ENCODE measurements around the gene SHE. TPM values are rescaled to one million over a fixed set of nuclear protein-coding genes. Genes with fewer than 3 reads are reported as not detected.

The SHE gene
- total RNA-seq, 1 donor: 0.09 TPM

- TF ChIP-seq, protein P1, sequence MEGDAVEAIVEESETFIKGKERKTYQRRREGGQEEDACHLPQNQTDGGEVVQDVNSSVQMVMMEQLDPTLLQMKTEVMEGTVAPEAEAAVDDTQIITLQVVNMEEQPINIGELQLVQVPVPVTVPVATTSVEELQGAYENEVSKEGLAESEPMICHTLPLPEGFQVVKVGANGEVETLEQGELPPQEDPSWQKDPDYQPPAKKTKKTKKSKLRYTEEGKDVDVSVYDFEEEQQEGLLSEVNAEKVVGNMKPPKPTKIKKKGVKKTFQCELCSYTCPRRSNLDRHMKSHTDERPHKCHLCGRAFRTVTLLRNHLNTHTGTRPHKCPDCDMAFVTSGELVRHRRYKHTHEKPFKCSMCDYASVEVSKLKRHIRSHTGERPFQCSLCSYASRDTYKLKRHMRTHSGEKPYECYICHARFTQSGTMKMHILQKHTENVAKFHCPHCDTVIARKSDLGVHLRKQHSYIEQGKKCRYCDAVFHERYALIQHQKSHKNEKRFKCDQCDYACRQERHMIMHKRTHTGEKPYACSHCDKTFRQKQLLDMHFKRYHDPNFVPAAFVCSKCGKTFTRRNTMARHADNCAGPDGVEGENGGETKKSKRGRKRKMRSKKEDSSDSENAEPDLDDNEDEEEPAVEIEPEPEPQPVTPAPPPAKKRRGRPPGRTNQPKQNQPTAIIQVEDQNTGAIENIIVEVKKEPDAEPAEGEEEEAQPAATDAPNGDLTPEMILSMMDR (IDR thresholded peaks at IDR 0.05; ENCODE audit: insufficient read depth, low read length): no peak
Observed at GRCh38 chr1:154454386-154455120, 47.7 kb downstream of the SHE start.

DNA sequence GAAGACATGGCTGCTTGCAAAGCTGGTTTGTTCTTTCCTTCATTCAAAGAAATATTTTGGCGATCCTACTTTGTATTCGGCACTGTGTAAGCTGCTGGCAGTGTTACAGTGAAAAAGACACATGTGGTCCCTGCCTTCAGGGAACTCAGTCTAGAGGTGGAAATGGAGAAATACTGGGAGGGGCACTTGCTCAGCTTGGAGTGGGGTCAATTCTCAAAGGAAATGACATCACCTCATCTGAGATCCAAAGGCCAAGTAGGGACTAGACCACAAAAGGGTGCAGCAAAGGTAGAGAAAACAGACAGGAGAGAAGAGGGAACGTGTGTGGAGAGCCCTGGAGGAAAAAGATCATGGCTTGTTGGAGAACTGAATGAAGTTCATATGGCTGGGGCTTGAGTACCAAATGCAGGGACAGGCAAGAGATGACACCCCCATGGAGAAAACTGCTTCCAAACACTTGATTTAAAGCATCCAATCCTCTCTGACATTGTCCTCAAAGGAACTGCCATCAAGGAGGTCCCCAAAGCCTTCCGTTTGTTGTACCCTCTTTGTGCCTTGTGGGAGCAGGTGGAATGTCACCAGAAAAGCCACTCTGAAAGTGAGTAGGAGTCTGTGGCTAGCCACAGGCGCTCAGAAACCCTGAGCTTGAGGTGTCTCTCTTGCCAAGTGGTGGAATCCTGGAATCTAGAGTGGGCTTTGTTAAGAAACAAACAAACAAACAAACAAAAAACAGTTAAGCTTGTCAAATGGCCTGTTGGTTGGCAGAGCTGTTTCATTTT lies 48.4 kb downstream of the SHE start:
- TF ChIP-seq, protein P1 (IDR thresholded peaks at IDR 0.05; ENCODE audit: insufficient read depth, low read length): no peak
- DNase-seq (ENCODE audit: low read depth): peak; percentile 73
- H3K4me3 ChIP-seq (ENCODE audit: low read depth, low read length): no peak overlapping the region

More at GRCh38 chr1:154454386-154455120, 47.7 kb downstream of the SHE start:
- H3K4me3 ChIP-seq (ENCODE audit: low read depth, low read length): no peak overlapping the region
- no peak for DNase-seq (ENCODE audit: low read depth)

GRCh38 chr1:154453161-154453560 lies 49.1 kb downstream of the SHE start:
- TF ChIP-seq, protein P1 (IDR thresholded peaks at IDR 0.05; ENCODE audit: insufficient read depth, low read length): no peak
- no peak for DNase-seq (ENCODE audit: low read depth)
- H3K4me3 ChIP-seq (ENCODE audit: low read depth, low read length): no peak overlapping the region

DNA sequence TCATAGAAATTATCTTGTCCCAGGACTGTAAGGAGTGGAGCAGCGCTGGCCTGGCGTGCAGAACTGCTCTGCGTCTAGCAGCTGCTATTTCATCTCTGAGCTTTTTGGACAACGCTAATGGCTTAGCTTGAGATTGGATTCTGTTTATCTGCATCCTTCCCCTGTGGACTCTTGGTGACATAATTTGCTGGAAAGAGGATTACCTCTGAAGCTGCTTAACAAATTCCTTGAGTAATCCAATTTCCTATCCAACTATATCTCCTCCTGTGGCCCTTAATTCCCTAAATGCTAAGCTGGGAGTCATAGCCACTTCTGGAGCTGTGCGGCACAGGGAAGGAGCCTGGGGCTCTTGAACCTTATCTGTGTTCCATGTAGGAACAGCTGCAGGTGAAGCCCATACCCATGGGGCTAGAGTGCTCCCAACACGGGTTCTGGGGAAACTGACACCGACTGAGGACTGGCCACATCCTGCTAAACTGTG lies 53.8 kb downstream of the SHE start:
- DNase-seq (ENCODE audit: low read depth): peak; percentile 24
- H3K4me3 ChIP-seq (ENCODE audit: low read depth, low read length): no peak overlapping the region
- TF ChIP-seq, protein P1 (IDR thresholded peaks at IDR 0.05; ENCODE audit: insufficient read depth, low read length): no peak

- no peak for DNase-seq (ENCODE audit: low read depth)
Observed at GRCh38 chr1:154446789-154447188, 55.4 kb downstream of the SHE start.

GRCh38 chr1:154446292-154446691 lies 55.9 kb downstream of the SHE start:
- peak; percentile 52 for DNase-seq (ENCODE audit: low read depth)
- H3K4me3 ChIP-seq (ENCODE audit: low read depth, low read length): no peak overlapping the region
- TF ChIP-seq, protein P1 (IDR thresholded peaks at IDR 0.05; ENCODE audit: insufficient read depth, low read length): no peak

More at GRCh38 chr1:154446789-154447188, 55.4 kb downstream of the SHE start:
- H3K4me3 ChIP-seq (ENCODE audit: low read depth, low read length): no peak overlapping the region
- TF ChIP-seq, protein P1 (IDR thresholded peaks at IDR 0.05; ENCODE audit: insufficient read depth, low read length): no peak

All from fibroblast of the aortic adventitia (primary cell).